RWPE1 (cell line): ENCODE results near the gene NPFFR2.

Source experiments
- CTCF ChIA-PET: fragments of 350-600 bp; sonication (Branson Sonifier 250); formaldehyde crosslinking; extraction: SDS; loops from one replicate; lab custom pipeline; 2021; lab: Yijun Ruan, JAX
- POLR2A ChIA-PET: fragments of 400-600 bp; formaldehyde crosslinking; extraction: SDS; loops from one replicate; lab custom pipeline; 2020; ENCODE audit warnings: antibody characterized with exemption; ENCODE audit not compliant: low non-redundant PET; lab: Yijun Ruan, JAX
- DNase-seq: peaks from one replicate; pipeline ENCODE4 v3.0.0; 2012; ENCODE audit warnings: low spot score
- H3K27ac ChIP-seq: fragments of 450-650 bp; 2 replicates; pipeline ENCODE4 v1.5.1; 2017
- CTCF ChIP-seq: fragments of 450-650 bp; conservative IDR thresholded peaks from 2 replicates; pipeline ENCODE4 v1.5.1; 2017; ENCODE audit warnings: low read depth, mild to moderate bottlenecking

NPFFR2 gene

GRCh38 chr4:72031868-72032608 lies at the start of gene NPFFR2:
Gene NPFFR2, plus strand, starts transcription at chr4:72032000. Its CDS starts 96,592 bp downstream, at chr4:72128592.
- ChIA-PET CTCF (interaction anchor here (0.6 kb wide), 1 partner anchor 50 kb away, joined by 6 read pairs; no protein-coding TSS in a partner anchor), POLR2A (no interaction called here)
- H3K27ac ChIP-seq: no peak within 1 kb of the TSS
- peak; percentile 8 for DNase-seq
- TF ChIP-seq CTCF: no peak

GRCh38 chr4:71992571-71993312 lies 39.1 kb upstream of the NPFFR2 start:
- no peak overlapping the region for H3K27ac ChIP-seq
- no peak for TF ChIP-seq CTCF
- no peak for DNase-seq
- ChIA-PET CTCF (no interaction called here), POLR2A (no interaction called here)

GRCh38 chr4:71994559-71994958 lies 37.2 kb upstream of the NPFFR2 start:
- POLR2A ChIA-PET: no interaction called here
- DNase-seq: no peak
- CTCF ChIA-PET: interaction anchor here (0.6 kb wide), 1 partner anchor 410 kb away, joined by 3 read pairs; no protein-coding TSS in a partner anchor

GRCh38 chr4:71995297-71995696 lies 36.5 kb upstream of the NPFFR2 start:
- DNase-seq: no peak
- H3K27ac ChIP-seq: no peak overlapping the region
- CTCF ChIA-PET: interaction anchor here (0.6 kb wide), 1 partner anchor 409 kb away, joined by 3 read pairs; no protein-coding TSS in a partner anchor
- TF ChIP-seq CTCF: no peak
- POLR2A ChIA-PET: no interaction called here

More at GRCh38 chr4:71994559-71994958, 37.2 kb upstream of the NPFFR2 start:
- no peak overlapping the region for H3K27ac ChIP-seq
- TF ChIP-seq CTCF: no peak

- no peak for TF ChIP-seq CTCF
- POLR2A ChIA-PET: no interaction called here
- peak; percentile 63 for DNase-seq
- CTCF ChIA-PET: interaction anchor here (0.6 to 0.7 kb wide), 4 partner anchors 9 to 777 kb away, joined by 3 read pairs; no protein-coding TSS in a partner anchor
- no peak overlapping the region for H3K27ac ChIP-seq
Measured at GRCh38 chr4:72006586-72006985, 25.2 kb upstream of the NPFFR2 start.

- no peak overlapping the region for H3K27ac ChIP-seq
- ChIA-PET CTCF (interaction anchor here (0.6 kb wide), 1 partner anchor 18 kb away, joined by 5 read pairs; no protein-coding TSS in a partner anchor), POLR2A (no interaction called here)
- TF ChIP-seq CTCF: no peak
- no peak for DNase-seq
Measured at GRCh38 chr4:72011906-72012305, 19.9 kb upstream of the NPFFR2 start.
